GM10847 (cell line): Measurements from ENCODE around the gene MMP21.

ENCODE experiments used
- POLR2A ChIP-seq: IDR thresholded peaks from 2 replicates; pipeline ENCODE4 v1.6.1; 2011; ENCODE audit not compliant: insufficient read length; ENCODE audit errors: extremely low read depth

Gene MMP21

DNA sequence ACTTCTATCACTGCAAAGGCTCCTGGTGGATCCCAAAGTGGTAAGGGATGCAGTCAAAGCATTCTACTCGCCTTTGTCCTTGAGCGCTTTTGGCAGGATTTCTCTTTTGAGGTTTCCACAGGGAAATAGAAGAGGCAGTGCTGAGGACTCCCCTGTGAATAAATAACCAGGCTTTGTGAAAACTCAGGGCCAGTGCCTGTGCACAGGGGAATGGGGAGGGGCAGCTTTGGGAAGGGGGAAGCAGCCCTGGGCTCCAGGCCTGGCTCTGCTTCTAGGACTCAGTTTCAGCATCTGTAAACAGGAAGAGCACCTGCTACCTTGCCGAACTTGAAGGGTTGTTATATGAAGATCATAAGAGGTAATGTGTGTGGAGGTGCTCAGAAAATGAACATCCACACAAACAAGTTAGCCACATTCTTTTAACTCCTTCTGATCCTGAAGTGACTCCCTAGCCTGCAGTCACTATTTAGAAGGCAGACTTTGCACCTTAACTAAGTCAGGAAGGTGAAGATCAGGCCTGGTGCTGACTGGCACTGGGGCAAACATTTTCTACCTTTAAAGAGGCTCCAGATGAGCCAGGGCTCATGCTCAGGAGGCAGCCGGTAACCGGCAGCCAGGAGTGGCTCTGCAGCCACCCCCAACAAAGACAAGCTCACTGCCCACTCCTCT, 22.5 kb upstream of the MMP21 start:
- TF ChIP-seq POLR2A = no peak

DNA sequence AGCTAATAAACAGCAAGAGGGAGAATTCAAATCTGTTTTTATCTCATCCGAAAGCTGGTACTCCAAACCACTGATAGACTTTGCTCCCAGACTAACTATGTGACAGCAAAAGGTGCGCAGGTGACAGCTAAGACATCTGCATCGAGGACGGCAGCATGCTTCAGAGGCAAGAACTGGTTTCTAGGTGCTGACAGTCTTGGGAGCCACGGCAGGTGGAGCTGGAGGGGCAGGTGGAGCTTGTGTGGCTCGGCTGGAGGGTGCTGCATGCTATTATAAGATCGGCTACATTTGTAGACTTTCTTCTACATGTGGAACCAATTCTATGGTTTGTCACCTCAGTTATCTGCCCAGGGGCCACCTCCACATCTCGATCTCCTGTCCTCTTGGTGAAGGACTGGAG, 21.8 kb upstream of the MMP21 start:
- no peak for TF ChIP-seq POLR2A

DNA sequence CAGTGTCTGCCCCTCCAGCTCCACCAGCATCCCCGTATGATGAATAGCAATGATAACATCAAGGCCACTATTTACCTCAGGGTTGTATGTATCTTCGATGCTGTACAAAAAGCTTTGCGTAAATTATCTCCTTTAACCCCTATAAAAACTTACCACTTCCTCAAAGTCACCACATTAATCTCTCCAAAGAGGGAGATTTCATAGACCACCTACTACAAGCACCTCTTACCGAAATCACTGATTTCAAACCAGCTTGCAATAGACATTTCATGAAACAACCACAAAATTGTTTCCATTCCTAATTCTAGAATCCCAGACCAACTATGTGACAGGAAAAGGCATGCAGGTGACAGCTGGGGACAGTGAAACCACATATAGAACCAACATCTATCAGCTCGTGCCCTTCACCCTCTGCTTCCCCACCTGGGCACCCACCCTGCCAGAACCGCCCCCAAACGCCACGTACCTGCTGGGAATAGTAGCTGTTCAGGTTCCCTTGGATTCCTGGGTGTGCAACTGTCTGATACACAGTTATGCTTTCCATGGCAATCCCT, 20.1 kb upstream of the MMP21 start:
- TF ChIP-seq POLR2A = no peak

GRCh38 chr10:125795128-125795527, 19.5 kb upstream of the MMP21 start:
- TF ChIP-seq POLR2A = no peak

DNA sequence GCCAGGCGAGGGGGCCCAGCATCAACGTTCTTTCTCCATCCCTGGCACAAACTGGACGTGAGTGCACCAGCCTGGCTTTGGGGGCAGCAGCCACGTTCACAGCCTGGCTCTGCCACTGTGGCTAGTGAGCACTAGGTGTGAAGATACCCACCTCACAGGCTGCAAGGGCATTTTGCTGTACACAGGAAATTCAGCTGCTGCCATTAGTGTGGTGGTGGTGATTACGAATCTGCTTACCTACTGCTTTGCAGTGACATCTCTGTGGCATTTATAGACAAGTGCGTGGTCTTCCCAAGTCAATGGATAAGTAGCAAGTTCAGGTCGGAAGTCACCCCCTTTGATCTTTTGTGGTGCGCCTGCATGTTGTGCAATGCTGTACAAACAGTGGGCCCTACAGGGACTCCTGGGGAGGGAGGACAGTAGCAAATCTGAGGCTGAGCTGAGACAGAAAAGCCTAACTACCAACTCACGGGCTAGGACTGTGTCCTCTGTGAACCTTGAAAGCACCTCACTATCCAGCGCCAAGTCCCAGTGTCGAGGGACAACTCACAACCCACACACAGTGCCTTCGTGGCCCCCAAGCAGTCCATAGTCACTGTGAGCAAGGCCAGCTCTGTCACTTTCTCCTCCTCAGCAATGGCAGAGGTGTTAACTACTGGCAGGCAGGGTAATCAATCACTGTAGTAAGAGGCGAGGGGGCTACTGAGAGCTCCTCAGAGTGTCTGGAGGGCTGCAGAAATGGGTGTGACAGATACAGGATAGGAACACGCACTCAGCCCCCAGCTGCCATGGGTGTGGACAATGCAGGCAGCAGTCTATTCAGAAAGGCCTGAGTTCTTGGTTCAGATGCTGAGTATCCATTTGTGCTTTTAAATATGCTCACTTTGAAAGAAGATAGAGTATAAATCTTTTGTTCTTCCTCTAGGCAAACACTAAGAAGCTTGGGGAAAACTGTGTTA, 17.0 kb upstream of the MMP21 start:
- TF ChIP-seq POLR2A = no peak

DNA sequence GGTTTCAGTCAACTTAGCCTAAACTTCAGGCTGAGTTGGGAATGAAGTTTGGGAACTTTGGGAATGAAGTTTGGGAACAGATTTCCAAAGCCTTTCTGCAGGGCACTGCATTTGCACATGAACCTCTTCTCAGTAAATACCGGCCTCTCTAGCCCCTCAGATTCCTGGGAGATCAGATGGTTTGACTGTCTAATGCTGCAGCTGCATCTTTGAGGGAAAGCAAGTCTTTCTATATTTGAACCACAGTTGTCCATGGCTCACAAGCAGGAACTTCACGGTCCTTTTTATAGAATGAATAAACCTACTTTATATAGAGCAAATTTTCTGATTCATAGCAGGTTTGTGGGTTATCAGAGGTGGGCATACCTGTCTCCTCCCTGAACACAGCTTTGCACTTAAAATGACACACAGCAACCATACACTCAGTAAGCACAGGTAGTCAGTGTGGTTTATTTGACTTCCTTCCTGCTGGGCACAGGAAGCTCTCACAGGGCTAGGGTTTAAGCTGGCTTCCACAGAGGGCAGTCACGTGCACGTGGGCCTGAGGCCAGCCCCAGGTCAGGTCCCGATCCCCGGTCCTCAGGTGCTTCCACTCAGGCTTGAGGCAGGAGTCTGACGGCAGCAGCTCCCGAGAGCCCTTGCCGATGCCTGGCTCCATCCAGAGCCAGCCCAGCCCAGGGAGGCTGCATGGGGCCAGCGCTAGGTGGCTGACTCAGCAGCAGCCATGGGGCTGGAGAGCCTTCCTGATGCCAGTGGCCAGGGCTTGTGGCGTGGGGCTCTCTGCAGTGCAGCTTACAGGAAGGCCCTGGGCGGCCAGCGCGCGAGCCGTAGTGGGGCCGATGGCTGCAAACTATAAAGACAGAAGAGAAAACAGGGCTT, 12.8 kb upstream of the MMP21 start:
- TF ChIP-seq POLR2A = no peak

DNA sequence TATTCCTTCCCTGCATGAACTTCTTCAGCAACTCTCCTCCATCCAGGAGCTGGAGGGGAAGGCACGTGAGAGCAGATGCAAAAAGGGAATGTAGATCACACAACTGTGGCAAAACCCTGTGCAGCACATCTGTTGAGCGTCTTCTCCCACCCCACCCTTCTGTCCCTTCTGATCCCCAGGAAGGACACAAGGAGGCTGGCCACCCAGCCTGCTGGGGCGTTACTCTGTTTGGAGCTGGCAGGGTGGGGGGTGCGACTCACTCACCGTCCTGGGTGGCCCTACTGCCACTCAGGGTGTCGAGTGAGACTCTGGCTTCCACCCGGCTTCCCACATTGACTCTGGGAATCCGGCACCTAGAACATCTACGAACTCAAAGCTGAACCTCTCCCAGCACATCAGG, 10.2 kb upstream of the MMP21 start:
- TF ChIP-seq POLR2A = no peak

GRCh38 chr10:125783957-125784356, 8.3 kb upstream of the MMP21 start:
- no peak for TF ChIP-seq POLR2A

DNA sequence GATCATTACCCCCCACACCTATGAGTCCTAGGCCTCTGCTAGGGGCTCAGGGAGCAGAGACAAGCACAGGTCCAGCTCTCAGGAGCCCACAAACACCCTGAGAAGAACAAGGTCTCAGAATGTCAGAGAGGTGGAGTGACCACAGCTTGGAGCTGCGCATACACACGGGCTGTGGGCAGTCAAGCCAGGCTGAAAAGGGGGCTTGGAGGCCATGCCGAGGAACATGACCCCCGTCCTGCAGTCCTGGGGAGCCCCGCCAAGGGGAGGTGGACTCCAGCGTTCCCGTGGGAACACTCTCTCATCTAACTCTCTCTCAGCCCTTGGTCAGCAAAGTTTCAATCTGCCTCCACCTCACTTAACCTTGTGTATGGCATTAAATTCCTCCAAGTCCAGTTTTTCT, 7.8 kb upstream of the MMP21 start:
- no peak for TF ChIP-seq POLR2A

DNA sequence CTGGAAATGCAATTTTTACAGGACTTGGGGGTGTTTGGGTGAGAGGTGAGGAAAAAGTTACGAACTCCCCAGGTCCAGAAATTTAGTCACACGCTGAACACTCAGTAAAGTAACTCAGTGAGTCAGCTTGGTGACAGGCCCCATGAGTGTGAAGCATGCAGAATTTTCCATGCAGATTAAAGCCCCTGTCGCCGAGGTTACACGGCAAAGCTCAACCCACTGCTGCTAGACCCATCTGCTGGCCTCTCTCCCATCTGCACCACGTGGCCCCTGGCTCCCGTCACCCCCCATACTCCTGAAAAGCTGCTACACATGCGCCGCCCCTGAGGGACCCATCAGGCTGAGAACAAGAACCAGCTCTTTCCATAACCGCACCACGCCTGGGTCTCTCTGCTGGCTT, 7.0 kb upstream of the MMP21 start:
- TF ChIP-seq POLR2A = no peak

- no peak for TF ChIP-seq POLR2A
Observed at GRCh38 chr10:125782054-125782453, 6.4 kb upstream of the MMP21 start.

DNA sequence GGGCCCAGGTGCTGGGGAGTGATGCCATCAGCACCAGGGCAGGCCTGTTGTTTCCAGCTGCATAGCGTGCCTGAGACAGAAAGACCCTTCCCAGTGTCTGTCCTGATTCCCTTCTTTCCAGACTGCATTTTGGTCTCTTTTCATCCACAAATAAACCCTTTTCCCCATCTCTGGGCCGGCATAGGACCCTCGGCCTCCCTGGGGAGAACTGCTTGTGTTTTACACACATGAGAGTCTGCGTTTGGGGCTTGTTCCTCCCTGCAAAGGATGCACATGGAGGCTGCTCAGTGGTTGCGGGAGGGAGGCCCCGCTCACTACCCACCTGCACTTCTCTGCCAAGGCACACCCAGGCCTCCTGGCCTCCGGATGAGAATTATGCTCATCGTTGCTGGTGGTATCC, 5.8 kb upstream of the MMP21 start:
- TF ChIP-seq POLR2A = no peak

DNA sequence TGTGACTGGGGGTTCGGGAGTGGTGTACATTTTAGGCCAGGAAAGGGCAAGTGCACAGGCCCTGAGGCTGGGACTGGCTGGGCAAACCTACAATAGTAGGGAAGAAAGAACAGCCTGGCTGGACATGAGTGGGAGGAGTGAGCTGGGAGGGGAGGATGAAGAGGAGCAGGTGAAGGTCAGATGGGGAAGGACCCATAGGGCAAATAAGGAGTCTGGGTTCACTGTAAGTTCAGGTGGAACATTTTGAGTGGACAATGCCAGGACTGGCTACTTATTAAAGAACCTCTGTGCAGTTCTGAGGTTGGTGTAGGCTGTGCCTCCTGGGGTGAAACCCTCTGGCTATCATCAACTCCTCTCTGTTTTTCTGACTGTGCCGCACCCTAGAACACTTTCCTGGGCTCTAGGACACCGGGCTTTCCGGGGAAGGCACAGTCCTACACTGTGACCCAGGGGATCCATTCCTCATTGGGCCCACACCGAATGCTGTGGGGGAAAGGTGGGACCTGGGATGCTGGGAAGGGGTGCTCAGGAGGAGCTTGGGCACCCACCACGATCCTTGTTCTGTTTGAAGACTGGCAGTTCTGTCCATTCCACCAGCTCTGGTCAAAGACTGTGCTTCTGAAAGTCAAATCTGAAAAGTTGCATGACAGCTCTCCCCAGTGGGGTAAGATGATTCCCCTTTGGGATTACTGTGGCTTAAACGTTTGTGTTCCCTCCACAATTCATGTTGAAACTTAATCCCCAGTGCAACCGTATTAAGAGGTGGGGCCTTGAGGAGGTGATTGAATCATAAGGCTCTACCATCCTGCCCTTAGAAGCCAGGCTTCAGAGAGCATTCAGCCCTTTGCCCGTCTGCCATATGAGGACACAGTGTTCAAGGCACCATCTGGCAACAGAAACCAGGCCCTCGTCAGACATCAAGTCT, 4.0 kb upstream of the MMP21 start:
- TF ChIP-seq POLR2A = no peak

- no peak for TF ChIP-seq POLR2A
Observed at GRCh38 chr10:125778556-125778955, 2.9 kb upstream of the MMP21 start.
